Naive thymus-derived CD4-positive, alpha-beta T cell (primary cell): ENCODE measurements around the gene PRR15L. TPM values are rescaled to one million over a fixed set of nuclear protein-coding genes. Genes with fewer than 3 reads are reported as not detected.

Source experiments
- ATAC-seq: fragments of 150-1000 bp; cut with Tn5 transposase; 2 replicates; pipeline ENCODE4 v1.10.0; 2021; ENCODE audit warnings: mild to moderate bottlenecking, moderate library complexity
- CTCF ChIA-PET: fragments of 350-600 bp; sonication (Branson Sonifier 250); formaldehyde crosslinking; loops from one replicate; lab custom pipeline; 2021; ENCODE audit warnings: antibody characterized with exemption; lab: Charles Lee
- POLR2A ChIA-PET: fragments of 350-600 bp; sonication (Branson Sonifier 250); formaldehyde crosslinking; loops from one replicate; lab custom pipeline; 2021; ENCODE audit warnings: antibody characterized with exemption, inconsistent platforms; lab: Charles Lee
- DNase-seq, 9 donors: peaks; one replicate each; pipeline versions ENCODE4 v3.0.0 to v3.0.0-alpha.2; 2020 to 2022; ENCODE audit warnings: mixed read lengths in 1 of 9
- H3K27ac ChIP-seq: one replicate; pipeline ENCODE4 v1.7.0; 2013; ENCODE audit warnings: mild to moderate bottlenecking, low read depth, low read length, moderate library complexity
- H3K27me3 ChIP-seq, 2 donors: one replicate each; pipeline ENCODE4 v1.7.0; 2013; ENCODE audit warnings: low read length in 2 of 2, mild to moderate bottlenecking in 2 of 2, moderate library complexity in 2 of 2; ENCODE audit not compliant: control insufficient read depth in 2 of 2, insufficient read depth in 2 of 2
- H3K36me3 ChIP-seq, 3 experiments: 1 replicate in 2 of 3; 2 replicates in 1 of 3; pipeline ENCODE4 v1.7.0; 2013; ENCODE audit warnings: low read length in 3 of 3, mild to moderate bottlenecking in 3 of 3, moderate library complexity in 1 of 3; ENCODE audit not compliant: insufficient read depth in 3 of 3, control insufficient read depth in 2 of 3
- H3K4me1 ChIP-seq, 2 donors: one replicate each; pipeline ENCODE4 v1.7.0; 2013; ENCODE audit warnings: low read length in 2 of 2, mild to moderate bottlenecking in 2 of 2, moderate library complexity in 1 of 2; ENCODE audit not compliant: control insufficient read depth in 2 of 2, insufficient read depth in 2 of 2
- H3K4me3 ChIP-seq: 2 replicates; pipeline ENCODE4 v1.7.0; 2013; ENCODE audit warnings: mild to moderate bottlenecking, low read length
- H3K9me3 ChIP-seq, 3 experiments: 1 replicate in 2 of 3; 2 replicates in 1 of 3; pipeline ENCODE4 v1.7.0; 2013; ENCODE audit warnings: low read length in 3 of 3; ENCODE audit not compliant: control insufficient read depth in 2 of 3
- H3K27ac Mint-ChIP-seq, 9 donors: one replicate each; pipeline ENCODE4 v1.8.0; 2020 to 2022; ENCODE audit warnings: mixed read lengths in 9 of 9, mild to moderate bottlenecking in 8 of 9, moderate library complexity in 5 of 9, inconsistent platforms in 2 of 9
- H3K27me3 Mint-ChIP-seq, 5 donors: one replicate each; pipeline ENCODE4 v1.8.0; 2021 to 2022; ENCODE audit warnings: mixed read lengths in 5 of 5, mild to moderate bottlenecking in 1 of 5
- H3K36me3 Mint-ChIP-seq, 5 donors: one replicate each; pipeline ENCODE4 v1.8.0; 2020 to 2022; ENCODE audit warnings: mixed read lengths in 5 of 5, mild to moderate bottlenecking in 3 of 5, inconsistent platforms in 1 of 5
- H3K4me1 Mint-ChIP-seq, 7 donors: one replicate each; pipeline ENCODE4 v1.8.0; 2020 to 2022; ENCODE audit warnings: mixed read lengths in 7 of 7, mild to moderate bottlenecking in 3 of 7, inconsistent platforms in 1 of 7
- H3K4me3 Mint-ChIP-seq, 10 donors: one replicate each; pipeline ENCODE4 v1.8.0; 2020 to 2022; ENCODE audit warnings: mild to moderate bottlenecking in 10 of 10, mixed read lengths in 10 of 10, moderate library complexity in 6 of 10, inconsistent platforms in 2 of 10
- H3K9me3 Mint-ChIP-seq, 11 donors: one replicate each; pipeline ENCODE4 v1.8.0; 2020 to 2022; ENCODE audit warnings: mixed read lengths in 11 of 11, mild to moderate bottlenecking in 4 of 11, inconsistent platforms in 1 of 11, moderate library complexity in 1 of 11
- intact Hi-C, 2 donors: fragments of 100-400 bp; cut with micrococcal nuclease; formaldehyde crosslinking; loops; one replicate each; pipeline ENCODE4 v1.15.1; 2023
- polyA plus RNA-seq, 2 donors: library from polyadenylated mRNA; unstranded; fragments of 300-500 nt; fragmentation: Illumina TruSeq; gene quantifications; one replicate each; pipeline ENCODE4 v1.2.3, GENCODE V29; 2021
- total RNA-seq, 6 experiments: library from RNA in 5 of 6; stranded (reverse) in 5 of 6; gene quantifications; 1 replicate in 5 of 6; 2 replicates in 1 of 6; pipeline ENCODE4 v1.2.3 and lab custom pipeline; 2021 to 2026

PRR15L gene
- total and polyA plus RNA-seq, 7 experiments from 2014 or later: 0.32 TPM; not detected in 6

DNA sequence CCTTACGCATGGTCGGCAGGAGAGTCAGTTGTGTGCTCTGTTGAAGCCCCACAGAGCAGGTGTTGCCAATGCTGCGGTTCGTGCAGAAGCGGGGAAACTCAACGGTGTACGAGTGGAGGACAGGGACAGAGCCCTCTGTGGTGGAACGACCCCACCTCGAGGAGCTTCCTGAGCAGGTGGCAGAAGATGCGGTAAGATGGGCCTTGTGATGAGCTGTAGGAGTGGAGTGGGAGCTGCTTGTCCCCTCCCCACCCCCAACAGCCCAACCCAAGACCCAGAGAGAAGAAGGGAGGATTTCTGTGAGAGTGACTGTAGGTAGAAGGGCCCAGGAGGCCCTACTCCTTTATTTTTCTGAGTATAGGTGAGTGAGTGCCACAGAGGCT is 18.1 kb upstream of the PRR15L start:
- Mint-ChIP-seq H3K4me3 (no peak overlapping the region), H3K27me3 (no peaks in the 10 kb centered on the region), H3K36me3 (peaks cover 6 to 50% (median 16%) of the 10 kb centered on the region in 5 donors), H3K4me1 (peaks cover under 1 to 28% (median 13%) of the 10 kb centered on the region in 7 donors), H3K27ac (peak overlapping the region in 1 of 9 donors; percentile 17), H3K9me3 (no peaks in the 10 kb centered on the region)
- Histone ChIP-seq H3K27ac (no peak overlapping the region), H3K27me3 (no peaks in the 10 kb centered on the region), H3K4me1 (peaks cover 0 to 5% of the 10 kb centered on the region in 2 donors), H3K4me3 (no peak overlapping the region), H3K9me3 (no peaks in the 10 kb centered on the region), H3K36me3 (peaks cover 6 to 75% (median 10%) of the 10 kb centered on the region in 3 experiments)
- ChIA-PET POLR2A (no interaction called here), CTCF (interaction anchor here (0.6 to 1.7 kb wide), 5 partner anchors 14 to 1789 kb away, joined by 3 to 9 read pairs (median 4); no protein-coding TSS in a partner anchor)
- DNase-seq (no peak), ATAC-seq (no peak)
- intact Hi-C loops: loop anchor here in 1 of 2 donors (5.0 kb wide), 1 partner anchor 156 kb away; no protein-coding TSS in a partner anchor

DNA sequence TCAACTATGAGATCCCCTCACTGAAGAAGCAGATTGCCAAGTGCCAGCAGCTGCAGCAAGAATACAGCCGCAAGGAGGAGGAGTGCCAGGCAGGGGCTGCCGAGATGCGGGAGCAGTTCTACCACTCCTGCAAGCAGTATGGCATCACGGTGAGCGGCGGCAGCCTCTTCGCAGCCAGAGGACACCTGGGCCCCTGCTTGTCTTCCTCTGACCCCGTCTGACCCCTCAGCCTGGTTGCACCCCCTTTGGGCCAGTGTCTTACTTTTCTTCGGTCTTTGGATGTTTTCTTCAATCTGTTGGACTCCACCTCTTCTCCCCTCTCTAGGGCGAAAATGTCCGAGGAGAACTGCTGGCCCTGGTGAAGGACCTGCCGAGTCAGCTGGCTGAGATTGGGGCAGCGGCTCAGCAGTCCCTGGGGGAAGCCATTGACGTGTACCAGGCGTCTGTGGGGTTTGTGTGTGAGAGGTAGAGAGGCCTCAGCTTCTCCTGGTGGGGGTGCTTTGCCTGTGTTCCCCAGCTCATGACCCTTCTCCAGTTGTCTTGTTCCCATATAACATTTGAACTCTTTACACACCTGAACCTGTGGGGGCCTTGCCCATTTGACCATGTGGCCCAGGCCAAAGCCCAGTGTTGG is 17.6 kb upstream of the PRR15L start:
- H3K4me3 ChIP-seq: no peak overlapping the region
- Mint-ChIP-seq H3K27ac (no peak overlapping the region), H3K4me3 (peak overlapping the region in 1 of 10 donors; percentile 12), H3K27me3 (no peaks in the 10 kb centered on the region), H3K9me3 (no peaks in the 10 kb centered on the region), H3K4me1 (peaks cover 5 to 33% (median 18%) of the 10 kb centered on the region in 7 donors), H3K36me3 (peaks cover 6 to 45% (median 16%) of the 10 kb centered on the region in 5 donors)
- peaks cover 5 to 70% (median 6%) of the 10 kb centered on the region in 3 experiments for H3K36me3 ChIP-seq
- DNase-seq (no peak), ATAC-seq (no peak)
- no peak overlapping the region for H3K27ac ChIP-seq
- intact Hi-C loops: loop anchor here in 1 of 2 donors (5.0 kb wide), 1 partner anchor 157 kb away; no protein-coding TSS in a partner anchor
- CTCF ChIA-PET: interaction anchor here (1.7 kb wide), 1 partner anchor 28 kb away, joined by 9 read pairs; no protein-coding TSS in a partner anchor
- H3K27me3 ChIP-seq: no peaks in the 10 kb centered on the region
- POLR2A ChIA-PET: no interaction called here
- no peaks in the 10 kb centered on the region for H3K9me3 ChIP-seq
- H3K4me1 ChIP-seq: peaks cover 2 to 7% of the 10 kb centered on the region in 2 donors

DNA sequence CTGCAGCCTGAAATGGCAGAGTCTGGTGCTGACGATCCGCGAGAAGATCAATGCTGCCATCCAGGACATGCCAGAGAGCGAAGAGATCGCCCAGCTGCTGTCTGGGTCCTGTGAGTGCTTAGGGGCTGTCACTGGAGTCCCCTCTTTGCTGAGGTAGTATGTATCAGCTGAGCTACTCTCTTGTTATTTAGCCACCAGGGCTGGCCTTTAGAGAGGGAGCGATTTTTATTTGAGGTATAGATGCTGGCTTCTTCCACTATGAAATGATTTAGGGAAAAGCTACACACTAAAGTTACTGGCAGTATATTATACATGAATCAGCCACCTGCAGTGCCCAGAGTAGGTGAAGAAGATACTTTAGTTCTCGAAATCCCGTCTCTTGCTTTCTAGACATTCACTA is 15.9 kb upstream of the PRR15L start:
- H3K9me3 Mint-ChIP-seq: no peaks in the 10 kb centered on the region
- H3K36me3 Mint-ChIP-seq: peaks cover 0 to 32% (median 10%) of the 10 kb centered on the region in 5 donors
- Histone ChIP-seq H3K27me3 (no peaks in the 10 kb centered on the region), H3K36me3 (peaks cover 2 to 53% (median 5%) of the 10 kb centered on the region in 3 experiments), H3K9me3 (no peaks in the 10 kb centered on the region), H3K4me3 (no peak overlapping the region), H3K27ac (no peak overlapping the region), H3K4me1 (peaks cover 6 to 12% of the 10 kb centered on the region in 2 donors)
- POLR2A ChIA-PET: interaction anchor here (1.7 kb wide), 1 partner anchor 78 kb away, joined by 6 read pairs; no protein-coding TSS in a partner anchor
- H3K27me3 Mint-ChIP-seq: no peaks in the 10 kb centered on the region
- CTCF ChIA-PET: interaction anchor here (1.1 kb wide), 1 partner anchor 108 kb away, joined by 6 read pairs; no protein-coding TSS in a partner anchor
- peak overlapping the region in 4 of 10 donors; percentile 2 to 56 (median 24) for H3K4me3 Mint-ChIP-seq
- H3K27ac Mint-ChIP-seq: no peak overlapping the region
- intact Hi-C loops: loop anchor here in 1 of 2 donors (5.0 kb wide), 2 partner anchors 39 to 1704 kb away; partner anchors contain the start of gene SPOP
- DNase-seq (no peak), ATAC-seq (no peak)
- H3K4me1 Mint-ChIP-seq: peaks cover 14 to 41% (median 26%) of the 10 kb centered on the region in 7 donors

DNA sequence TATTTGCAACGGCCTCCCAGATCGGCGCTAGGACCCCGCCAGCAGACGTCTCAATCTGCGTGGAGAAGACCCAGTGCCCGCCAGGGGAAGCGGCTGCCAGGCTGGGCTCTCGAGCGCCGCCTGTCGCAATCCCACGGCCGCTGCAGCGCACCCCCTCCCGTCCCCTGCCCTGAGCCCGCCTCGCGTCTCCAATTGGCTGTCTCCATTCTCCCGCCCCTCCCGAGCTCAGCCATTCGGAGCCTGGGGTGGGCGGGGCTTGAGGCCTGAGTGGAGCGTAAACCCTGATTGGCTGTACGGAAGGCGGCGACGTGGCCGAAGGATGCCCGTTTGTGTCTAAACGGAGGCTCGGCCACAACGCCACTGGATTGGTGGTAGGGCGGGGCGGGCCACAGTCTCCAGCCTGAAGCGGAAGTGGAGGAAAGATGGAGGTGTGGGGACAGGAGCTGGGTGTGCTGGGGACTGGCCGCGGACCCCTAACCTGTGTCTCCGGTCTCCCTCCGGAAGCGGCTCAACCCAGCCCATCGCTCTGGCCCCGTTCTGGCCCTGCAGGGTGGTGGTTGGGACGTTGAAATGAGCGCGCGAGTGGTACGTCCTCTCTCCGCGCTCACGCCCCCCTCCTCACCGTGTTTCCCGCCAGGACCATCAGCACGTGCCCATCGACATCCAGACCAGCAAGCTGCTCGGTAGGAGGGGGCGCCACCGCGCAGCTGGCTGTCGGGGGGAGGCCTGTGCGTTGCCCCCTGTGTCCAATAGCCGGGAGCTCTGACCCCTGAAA is 13.2 kb upstream of the PRR15L start, which contains the start of gene CDK5RAP3:
Gene CDK5RAP3 (plus strand): TSS at position 389 of the 775 bp plus-strand sequence. CDS start 34 bp downstream, at position 423.
- DNase-seq: peak; percentile 93 to 99 (median 97)
- Mint-ChIP-seq H3K36me3 (peaks cover 0 to 22% (median 10%) of the 10 kb centered on the region in 5 donors), H3K27ac (peak within 1 kb of the TSS; percentile 83 to 96 (median 93)), H3K4me1 (peaks cover 14 to 41% (median 26%) of the 10 kb centered on the region in 7 donors), H3K4me3 (peak within 1 kb of the TSS; percentile 95 to 100 (median 99)), H3K9me3 (no peaks in the 10 kb centered on the region), H3K27me3 (no peaks in the 10 kb centered on the region)
- Histone ChIP-seq H3K27me3 (no peaks in the 10 kb centered on the region), H3K9me3 (no peaks in the 10 kb centered on the region), H3K4me1 (peaks cover 6 to 12% of the 10 kb centered on the region in 2 donors), H3K36me3 (peaks cover 0 to 29% (median 0%) of the 10 kb centered on the region in 3 experiments), H3K4me3 (peak within 1 kb of the TSS; percentile 96), H3K27ac (peak within 1 kb of the TSS; percentile 71)
- intact Hi-C loops: loop anchor here (1.0 to 5.0 kb wide), 13 partner anchors 22 to 1706 kb away; partner anchors contain the start of genes KPNB1 (in 2 of the 2), NFE2L1 (in 2 of the 2), PNPO (in 2 of the 2) and SCRN2 (in 2 of the 2)
- ChIA-PET CTCF (interaction anchor here (0.9 to 9.8 kb wide), 14 partner anchors 8 to 129 kb away, joined by 3 to 126 read pairs (median 4); partner anchors contain the start of genes PNPO, SCRN2 and SP2), POLR2A (interaction anchor here (0.5 to 3.3 kb wide), 15 partner anchors 9 to 1353 kb away, joined by 3 to 27 read pairs (median 4); partner anchors contain the start of genes NFE2L1, PNPO, SCRN2 and SP2)
- ATAC-seq: peak; percentile 100

DNA sequence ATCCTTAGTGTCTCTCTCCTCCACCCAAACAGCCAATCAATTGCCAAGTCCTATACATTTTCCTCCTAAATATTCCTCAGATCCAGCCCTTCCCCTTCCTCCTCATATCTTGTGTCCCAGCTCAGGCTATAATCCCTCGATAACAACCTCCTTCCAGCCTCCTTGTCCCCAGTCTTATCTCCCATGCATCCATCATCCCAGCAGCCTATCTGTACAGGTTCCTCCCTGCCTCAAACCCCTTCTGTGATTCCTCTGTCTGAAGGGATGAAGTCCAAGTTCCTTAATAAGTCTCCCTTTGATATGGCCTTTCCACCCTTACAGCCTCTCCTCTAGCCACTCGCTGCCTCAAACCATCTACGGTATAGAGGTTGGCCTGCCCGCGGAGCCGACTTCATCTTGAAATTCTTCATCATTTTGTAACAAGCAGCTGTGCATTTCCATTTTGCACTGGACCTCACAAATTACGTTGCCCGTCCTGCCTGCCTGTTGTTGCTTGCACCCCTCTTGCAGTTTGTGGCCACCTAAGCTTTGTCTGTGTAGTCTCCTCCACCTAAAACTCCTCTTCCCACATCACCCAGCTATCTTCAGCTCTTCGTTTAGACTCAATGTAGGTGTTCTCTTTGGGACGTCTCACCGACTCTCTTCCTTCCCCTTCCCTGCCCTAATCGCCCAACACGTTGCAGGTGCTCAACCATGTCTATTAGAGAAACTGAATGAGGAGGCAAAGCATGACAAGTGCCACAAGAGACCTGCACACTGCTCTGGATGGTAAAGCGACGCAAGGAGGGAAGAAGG is 12.4 kb upstream of the PRR15L start:
- POLR2A ChIA-PET: interaction anchor here (0.6 to 3.3 kb wide), 13 partner anchors 8 to 1354 kb away, joined by 3 to 27 read pairs (median 4); partner anchors contain the start of genes NFE2L1, PNPO and SP2
- H3K27ac ChIP-seq: peak overlapping the region; percentile 63
- no peak for DNase-seq

More for the DNA sequence above, 12.4 kb upstream of the PRR15L start:
- peak overlapping the region; percentile 96 for H3K4me3 ChIP-seq
- Mint-ChIP-seq H3K4me1 (peaks cover 14 to 41% (median 26%) of the 10 kb centered on the region in 7 donors), H3K27ac (peak overlapping the region; percentile 63 to 96 (median 89)), H3K4me3 (peak overlapping the region; percentile 95 to 100 (median 99)), H3K27me3 (no peaks in the 10 kb centered on the region), H3K36me3 (peaks cover 0 to 17% (median 7%) of the 10 kb centered on the region in 5 donors), H3K9me3 (no peaks in the 10 kb centered on the region)
- intact Hi-C loops: loop anchor here (1.0 to 5.0 kb wide), 13 partner anchors 21 to 1707 kb away; partner anchors contain the start of genes KPNB1 (in 2 of the 2), NFE2L1 (in 2 of the 2), PNPO (in 2 of the 2) and SCRN2 (in 2 of the 2)
- no peaks in the 10 kb centered on the region for H3K9me3 ChIP-seq
- no peaks in the 10 kb centered on the region for H3K27me3 ChIP-seq
- ATAC-seq: no peak
- CTCF ChIA-PET: interaction anchor here (0.7 to 9.8 kb wide), 15 partner anchors 8 to 128 kb away, joined by 3 to 126 read pairs (median 4); partner anchors contain the start of genes PNPO, SCRN2 and SP2
- peaks cover 0 to 21% (median 0%) of the 10 kb centered on the region in 3 experiments for H3K36me3 ChIP-seq
- peaks cover 6 to 12% of the 10 kb centered on the region in 2 donors for H3K4me1 ChIP-seq
